Mucosa of rectum (tissue), 2 donors: ENCODE data around the gene GZMM.

Source experiments
- H3K27ac ChIP-seq, 2 donors: one replicate each; pipeline ENCODE4 v1.7.0; 2013; ENCODE audit warnings: inconsistent platforms in 2 of 2, low read depth in 2 of 2, low read length in 2 of 2
- H3K27me3 ChIP-seq, 2 donors: one replicate each; pipeline ENCODE4 v1.7.0; 2013; ENCODE audit warnings: low read length in 2 of 2; ENCODE audit not compliant: control insufficient read depth in 2 of 2, insufficient read depth in 2 of 2
- H3K36me3 ChIP-seq, 2 donors: one replicate each; pipeline ENCODE4 v1.7.0; 2013; ENCODE audit warnings: low read length in 2 of 2; ENCODE audit not compliant: control insufficient read depth in 2 of 2, insufficient read depth in 2 of 2
- H3K4me1 ChIP-seq, 2 donors: one replicate each; pipeline ENCODE4 v1.7.0; 2013; ENCODE audit warnings: low read length in 2 of 2, mild to moderate bottlenecking in 1 of 2; ENCODE audit not compliant: control insufficient read depth in 2 of 2, insufficient read depth in 2 of 2
- H3K4me3 ChIP-seq, 2 donors: one replicate each; pipeline ENCODE4 v1.7.0; 2013; ENCODE audit warnings: low read length in 2 of 2
- H3K9ac ChIP-seq, 2 donors: one replicate each; pipeline ENCODE4 v1.7.0; 2013; ENCODE audit warnings: low read length in 2 of 2, low read depth in 1 of 2, mild to moderate bottlenecking in 1 of 2
- H3K9me3 ChIP-seq, 2 donors: one replicate each; pipeline ENCODE4 v1.7.0; 2013; ENCODE audit warnings: low read length in 2 of 2; ENCODE audit not compliant: control insufficient read depth in 2 of 2
- donor health status: healthy.
- donor health status: Normal muscosa, but diverticular disease.

GZMM gene

DNA sequence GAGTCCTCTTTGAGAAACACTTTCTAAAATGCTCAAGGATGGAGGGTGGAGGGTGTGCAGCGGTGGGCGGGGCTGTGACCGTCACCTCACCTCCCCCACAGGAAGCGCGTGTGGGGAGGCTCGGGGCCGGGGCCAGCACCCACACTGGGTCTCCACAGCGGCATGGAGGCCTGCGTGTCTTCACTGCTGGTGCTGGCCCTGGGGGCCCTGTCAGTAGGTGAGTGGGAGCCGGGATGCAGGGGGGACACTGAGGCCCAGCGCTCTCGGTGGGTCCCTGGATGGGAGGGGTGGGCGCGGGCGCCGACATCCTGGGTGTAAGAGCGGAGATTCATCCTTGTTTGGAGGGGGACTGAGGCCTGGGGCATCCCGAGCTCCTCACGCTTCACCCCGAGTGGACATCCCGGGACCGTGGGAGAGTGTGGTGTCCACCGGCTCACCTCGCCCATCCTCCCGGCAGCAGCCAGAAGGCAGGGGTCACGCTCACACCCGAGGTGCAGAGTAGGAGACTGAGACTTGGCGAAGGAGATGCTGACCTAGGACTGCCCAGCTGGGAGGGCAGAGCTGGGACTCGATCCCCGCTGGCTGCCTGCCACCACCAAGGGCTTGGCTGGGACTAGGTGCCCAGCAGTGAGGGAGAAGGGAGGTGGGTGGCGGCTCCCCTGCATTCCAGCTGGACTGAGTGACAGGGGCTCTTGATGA, at the start of gene GZMM:
Gene GZMM (plus strand): TSS at position 144 of the 699 bp plus-strand sequence. CDS start 19 bp downstream, at position 163.
- no peaks in the 10 kb centered on the region for H3K9me3 ChIP-seq
- H3K27me3 ChIP-seq: peaks cover 0 to 4% of the 10 kb centered on the region in 2 donors
- peaks cover 0 to 8% of the 10 kb centered on the region in 2 donors for H3K36me3 ChIP-seq
- H3K4me3 ChIP-seq: peak within 1 kb of the TSS in 1 of 2 donors; percentile 9
- no peak within 1 kb of the TSS for H3K27ac ChIP-seq
- no peaks in the 10 kb centered on the region for H3K4me1 ChIP-seq
- H3K9ac ChIP-seq: no peak within 1 kb of the TSS

DNA sequence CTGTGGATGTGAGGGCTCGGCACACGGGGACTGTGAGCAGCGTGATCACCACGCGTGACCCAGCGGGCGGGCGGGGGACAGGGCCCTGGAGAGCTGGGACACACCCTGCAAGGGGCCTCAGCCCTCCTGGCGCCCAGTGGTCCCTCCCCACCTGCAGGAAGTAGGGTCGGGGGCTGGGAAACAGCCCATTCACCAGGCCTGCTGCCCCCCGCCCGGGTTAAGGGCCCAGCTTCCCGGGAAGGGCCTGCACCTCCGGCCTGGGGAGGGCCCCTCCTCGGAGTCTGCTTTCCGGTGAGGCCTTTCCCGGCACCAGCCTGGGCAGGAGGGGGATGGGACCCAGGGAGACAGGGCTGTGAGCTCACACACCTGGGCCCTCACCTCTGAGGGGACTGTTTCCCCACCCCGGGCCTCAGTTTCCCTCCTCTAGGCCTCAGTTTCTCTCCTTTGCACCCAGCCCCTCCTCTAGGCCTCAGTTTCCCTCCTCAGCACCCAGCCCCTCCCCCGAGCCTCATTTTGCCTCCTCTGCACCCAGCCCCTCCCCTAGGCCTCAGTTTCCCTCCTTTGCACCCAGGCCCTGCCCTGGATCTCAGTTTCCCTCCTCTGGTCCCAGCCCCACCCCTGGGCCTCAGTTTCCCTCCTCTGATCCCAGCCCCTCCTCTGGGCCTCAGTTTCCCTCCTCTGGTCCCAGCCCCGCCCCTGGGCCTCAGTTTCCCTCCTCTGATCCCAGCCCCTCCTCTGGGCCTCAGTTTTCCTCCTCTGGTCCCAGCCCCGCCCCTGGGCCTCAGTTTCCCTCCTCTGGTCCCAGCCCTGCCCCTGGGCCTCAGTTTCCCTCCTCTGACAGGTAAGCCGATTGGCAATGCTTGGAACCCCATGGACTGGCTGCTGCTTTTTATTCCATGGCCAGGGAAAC, 49.4 kb upstream of the GZMM start:
- Histone ChIP-seq H3K4me3 (no peak overlapping the region), H3K36me3 (no peaks in the 10 kb centered on the region), H3K27me3 (peaks cover 10 to 11% of the 10 kb centered on the region in 2 donors), H3K27ac (no peak overlapping the region), H3K9me3 (no peaks in the 10 kb centered on the region), H3K9ac (no peak overlapping the region), H3K4me1 (peaks cover 2 to 3% of the 10 kb centered on the region in 2 donors)

DNA sequence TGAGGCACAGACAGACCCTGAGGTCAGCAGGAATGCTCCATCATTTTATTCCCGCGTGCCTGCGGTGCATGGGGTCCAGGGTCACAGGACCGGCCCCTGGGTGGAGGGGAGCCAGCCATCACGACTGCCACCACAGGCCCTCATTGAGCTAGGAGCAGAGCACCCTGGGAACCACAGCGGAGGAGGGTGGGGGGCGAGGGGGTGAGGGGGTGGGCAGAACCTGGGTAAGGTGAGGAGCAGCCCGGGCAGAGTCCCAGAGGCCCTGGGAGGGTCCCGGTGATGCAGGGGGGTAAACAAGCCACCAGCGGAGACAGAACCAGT, 48.8 kb upstream of the GZMM start:
- Histone ChIP-seq H3K27me3 (peaks cover 12% of the 10 kb centered on the region in 2 donors), H3K4me1 (peaks cover 0 to 2% of the 10 kb centered on the region in 2 donors), H3K36me3 (no peaks in the 10 kb centered on the region), H3K9me3 (no peaks in the 10 kb centered on the region), H3K4me3 (no peak overlapping the region), H3K27ac (no peak overlapping the region), H3K9ac (no peak overlapping the region)

DNA sequence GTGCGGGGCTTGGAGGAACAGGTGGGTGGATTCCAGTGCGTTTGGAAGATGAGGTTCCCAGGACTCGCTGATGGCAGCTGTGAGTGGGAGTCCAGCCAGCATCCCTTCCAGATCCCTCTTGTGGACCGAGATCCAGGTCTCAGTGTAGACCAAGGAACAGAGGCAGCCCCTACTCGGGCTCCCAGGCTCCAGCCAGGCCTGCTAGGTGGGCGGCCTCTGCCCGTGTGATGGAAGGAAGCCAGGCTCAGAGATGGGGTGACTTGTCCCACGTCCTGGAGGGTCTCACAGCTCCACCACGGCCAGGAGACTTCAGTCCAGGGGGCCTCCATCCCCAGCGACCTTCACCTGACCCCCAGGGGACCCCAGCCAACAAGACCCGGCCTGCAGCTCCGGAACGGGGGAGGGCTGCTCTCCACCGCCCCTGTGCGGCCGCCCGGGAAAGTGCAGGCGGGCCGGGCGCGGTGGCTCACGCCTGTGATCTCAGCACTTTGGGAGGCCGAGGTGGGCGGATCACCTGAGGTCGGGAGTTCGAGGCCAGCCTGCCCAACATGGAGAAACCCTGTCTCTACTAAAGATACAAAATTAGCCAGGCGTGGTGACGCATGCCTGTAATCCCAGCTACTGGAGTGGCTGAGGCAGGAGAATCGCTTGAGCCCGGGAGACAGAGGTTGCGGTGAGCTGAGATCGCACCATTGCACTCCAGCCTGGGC, 48.3 kb upstream of the GZMM start:
- peaks cover 12% of the 10 kb centered on the region in 2 donors for H3K27me3 ChIP-seq

DNA sequence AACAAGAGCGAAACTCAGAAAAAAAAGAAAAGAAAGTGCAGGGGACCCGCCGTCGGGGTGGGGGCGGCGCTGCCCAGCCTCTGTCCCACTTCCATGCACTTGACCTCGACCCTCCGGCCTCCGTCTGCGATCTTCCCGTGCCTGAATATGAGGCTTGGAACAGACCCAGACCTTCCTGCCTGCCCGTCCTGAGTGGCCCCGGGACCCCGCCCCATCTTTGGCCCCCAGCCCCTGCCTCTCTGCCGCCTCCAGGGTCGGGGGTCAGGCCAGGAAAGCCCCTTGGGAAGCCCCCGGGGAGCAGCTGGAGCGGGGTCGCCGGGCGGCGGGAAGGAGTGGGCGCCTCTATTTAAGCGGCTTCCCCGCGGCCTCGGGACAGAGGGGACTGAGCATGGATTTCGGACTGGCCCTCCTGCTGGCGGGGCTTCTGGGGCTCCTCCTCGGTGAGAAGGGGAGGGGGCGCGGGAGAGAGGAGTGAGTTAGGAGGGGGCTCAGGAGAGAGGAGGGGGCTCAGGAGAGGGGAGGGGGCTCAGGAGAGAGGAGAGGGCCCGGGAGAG, 47.7 kb upstream of the GZMM start, which contains the start of gene MADCAM1:
Gene MADCAM1 (plus strand): TSS at position 375 of the 554 bp plus-strand sequence. CDS start 14 bp downstream, at position 389.
- Histone ChIP-seq H3K27ac (no peak within 1 kb of the TSS), H3K36me3 (no peaks in the 10 kb centered on the region), H3K9me3 (no peaks in the 10 kb centered on the region), H3K4me1 (peaks cover 0 to 2% of the 10 kb centered on the region in 2 donors), H3K4me3 (no peak within 1 kb of the TSS), H3K9ac (no peak within 1 kb of the TSS), H3K27me3 (peaks cover 12% of the 10 kb centered on the region in 2 donors)

More for the DNA sequence above, 48.3 kb upstream of the GZMM start:
- H3K36me3 ChIP-seq: no peaks in the 10 kb centered on the region
- no peaks in the 10 kb centered on the region for H3K9me3 ChIP-seq
- peaks cover 0 to 2% of the 10 kb centered on the region in 2 donors for H3K4me1 ChIP-seq
- no peak overlapping the region for H3K9ac ChIP-seq
- no peak overlapping the region for H3K27ac ChIP-seq
- no peak overlapping the region for H3K4me3 ChIP-seq

DNA sequence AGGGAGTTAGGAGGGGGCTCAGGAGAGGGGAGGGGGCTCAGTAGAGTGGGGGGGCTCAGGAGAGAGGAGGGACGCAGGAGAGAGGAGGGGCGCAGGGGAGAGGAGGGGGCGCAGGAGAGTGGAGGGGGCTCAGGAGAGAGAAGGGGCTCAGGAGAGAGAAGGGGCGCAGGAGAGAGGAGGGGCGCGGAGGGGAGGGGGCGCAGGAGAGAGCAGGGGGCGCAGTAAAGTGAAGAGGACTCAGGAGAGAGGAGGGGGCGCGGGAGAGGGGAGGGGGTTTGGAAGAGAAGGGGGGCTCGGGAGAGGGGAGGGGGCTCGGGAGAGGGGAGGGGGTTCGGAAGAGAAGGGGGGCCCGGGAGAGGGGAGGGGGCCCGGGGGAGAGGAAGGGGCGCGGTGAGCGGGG, 46.9 kb upstream of the GZMM start:
- H3K9me3 ChIP-seq: no peaks in the 10 kb centered on the region
- no peak overlapping the region for H3K4me3 ChIP-seq
- peaks cover 12% of the 10 kb centered on the region in 2 donors for H3K27me3 ChIP-seq
- H3K9ac ChIP-seq: no peak overlapping the region
- peaks cover 0 to 2% of the 10 kb centered on the region in 2 donors for H3K4me1 ChIP-seq
- H3K36me3 ChIP-seq: no peaks in the 10 kb centered on the region
- H3K27ac ChIP-seq: no peak overlapping the region

DNA sequence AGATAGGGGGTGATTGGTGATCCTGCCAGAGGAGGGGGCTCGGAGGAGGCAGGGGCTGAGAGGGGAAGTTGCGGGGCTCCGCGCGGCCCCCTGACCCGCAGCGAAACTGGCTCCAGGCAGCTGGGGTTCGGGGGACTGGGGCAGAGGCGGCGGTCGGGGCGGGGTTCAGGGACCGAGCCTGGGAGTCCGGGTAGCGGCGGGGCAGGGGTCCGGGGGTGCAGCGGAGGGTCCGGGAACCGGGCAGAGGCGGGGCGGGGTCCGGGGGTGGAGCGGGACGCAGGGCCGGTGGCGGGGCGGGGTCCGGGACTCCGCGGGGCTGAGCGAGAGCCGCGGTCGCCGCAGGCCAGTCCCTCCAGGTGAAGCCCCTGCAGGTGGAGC, 46.4 kb upstream of the GZMM start:
- H3K9ac ChIP-seq: no peak overlapping the region
- H3K9me3 ChIP-seq: no peaks in the 10 kb centered on the region
- H3K4me3 ChIP-seq: no peak overlapping the region
- no peaks in the 10 kb centered on the region for H3K36me3 ChIP-seq
- H3K4me1 ChIP-seq: peaks cover 0 to 2% of the 10 kb centered on the region in 2 donors
- no peak overlapping the region for H3K27ac ChIP-seq
- peaks cover 12% of the 10 kb centered on the region in 2 donors for H3K27me3 ChIP-seq

DNA sequence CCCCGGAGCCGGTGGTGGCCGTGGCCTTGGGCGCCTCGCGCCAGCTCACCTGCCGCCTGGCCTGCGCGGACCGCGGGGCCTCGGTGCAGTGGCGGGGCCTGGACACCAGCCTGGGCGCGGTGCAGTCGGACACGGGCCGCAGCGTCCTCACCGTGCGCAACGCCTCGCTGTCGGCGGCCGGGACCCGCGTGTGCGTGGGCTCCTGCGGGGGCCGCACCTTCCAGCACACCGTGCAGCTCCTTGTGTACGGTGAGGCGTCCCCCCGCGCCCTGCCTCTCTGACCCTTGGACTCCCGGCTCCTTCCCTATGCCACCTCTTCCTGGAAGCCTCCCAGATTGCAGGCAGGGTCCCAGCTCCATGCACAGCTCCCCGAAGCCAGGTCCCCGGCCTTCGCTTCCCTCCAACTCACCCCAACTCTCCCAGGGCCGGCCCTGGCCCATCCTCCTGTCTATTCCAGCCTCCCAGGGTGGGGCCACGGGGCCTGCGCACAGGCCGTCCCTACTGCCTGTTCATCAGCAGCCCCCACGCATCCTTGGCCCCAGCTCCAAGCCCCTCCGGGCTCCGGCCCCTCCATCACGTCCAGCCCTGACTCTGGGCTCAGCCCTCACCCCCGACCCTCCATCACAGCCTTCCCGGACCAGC, 45.9 kb upstream of the GZMM start:
- H3K9me3 ChIP-seq: no peaks in the 10 kb centered on the region
- H3K27ac ChIP-seq: no peak overlapping the region
- no peak overlapping the region for H3K9ac ChIP-seq
- no peaks in the 10 kb centered on the region for H3K36me3 ChIP-seq
- H3K4me1 ChIP-seq: peaks cover 0 to 2% of the 10 kb centered on the region in 2 donors
- H3K4me3 ChIP-seq: no peak overlapping the region
- H3K27me3 ChIP-seq: peaks cover 12% of the 10 kb centered on the region in 2 donors

DNA sequence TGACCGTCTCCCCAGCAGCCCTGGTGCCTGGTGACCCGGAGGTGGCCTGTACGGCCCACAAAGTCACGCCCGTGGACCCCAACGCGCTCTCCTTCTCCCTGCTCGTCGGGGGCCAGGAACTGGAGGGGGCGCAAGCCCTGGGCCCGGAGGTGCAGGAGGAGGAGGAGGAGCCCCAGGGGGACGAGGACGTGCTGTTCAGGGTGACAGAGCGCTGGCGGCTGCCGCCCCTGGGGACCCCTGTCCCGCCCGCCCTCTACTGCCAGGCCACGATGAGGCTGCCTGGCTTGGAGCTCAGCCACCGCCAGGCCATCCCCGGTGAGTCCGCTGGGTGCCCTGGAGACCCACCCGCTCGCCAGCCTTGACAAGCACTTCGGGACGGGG, 45.4 kb upstream of the GZMM start:
- Histone ChIP-seq H3K9me3 (no peaks in the 10 kb centered on the region), H3K4me3 (no peak overlapping the region), H3K4me1 (peaks cover 0 to 2% of the 10 kb centered on the region in 2 donors), H3K9ac (no peak overlapping the region), H3K27ac (no peak overlapping the region), H3K36me3 (no peaks in the 10 kb centered on the region), H3K27me3 (peaks cover 12% of the 10 kb centered on the region in 2 donors)
